HT-29 (cell line): Measurements from ENCODE around the gene KRTAP10-8. TPM values are rescaled to one million over a fixed set of nuclear protein-coding genes. Genes with fewer than 3 reads are reported as not detected.
"Not testable (repeated sequence)": the region's sequence is repeated elsewhere in the genome, so short reads cannot be mapped to it uniquely, and the experiment has no call there.

Experiments used
- DNase-seq: peaks from one replicate; pipeline ENCODE4 v3.0.0-alpha.2; 2015; ENCODE audit warnings: low spot score
- total RNA-seq: library from RNA; depleted of rRNA; stranded (reverse); fragments of >200 nt; shearing (Covaris generic); gene quantifications from 2 replicates; pipeline ENCODE4 v1.2.3, GENCODE V29; 2014; rRNA removed

KRTAP10-8 gene
- total RNA-seq: not detected in 2 replicates

GRCh38 chr21:44612029-44612486 lies at the start of gene KRTAP10-8:
KRTAP10-8 (plus strand) TSS chr21:44612079; CDS start chr21:44612101, 22 bp downstream.
- no peak for DNase-seq

DNA sequence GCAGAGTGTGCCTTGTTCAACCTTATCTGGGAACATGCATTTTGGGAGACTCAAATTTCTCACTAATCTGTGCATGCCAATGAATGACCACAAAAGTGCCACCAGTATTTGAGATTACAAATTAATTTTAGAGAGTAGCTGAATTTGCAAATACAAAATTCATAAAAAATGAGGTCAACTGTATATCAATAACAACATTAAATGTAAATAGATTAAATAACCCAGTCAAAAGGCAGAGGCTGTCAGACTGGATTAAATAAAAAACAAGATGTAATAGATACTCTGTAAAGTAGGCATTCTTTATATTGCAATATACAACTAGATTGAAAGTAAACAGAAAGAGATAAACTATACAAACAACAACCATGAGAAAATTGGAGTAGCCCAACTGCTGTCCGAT lies 47.8 kb upstream of the KRTAP10-8 start:
- no peak for DNase-seq

- no peak for DNase-seq
Observed at GRCh38 chr21:44564886-44565598, 46.8 kb upstream of the KRTAP10-8 start.

DNA sequence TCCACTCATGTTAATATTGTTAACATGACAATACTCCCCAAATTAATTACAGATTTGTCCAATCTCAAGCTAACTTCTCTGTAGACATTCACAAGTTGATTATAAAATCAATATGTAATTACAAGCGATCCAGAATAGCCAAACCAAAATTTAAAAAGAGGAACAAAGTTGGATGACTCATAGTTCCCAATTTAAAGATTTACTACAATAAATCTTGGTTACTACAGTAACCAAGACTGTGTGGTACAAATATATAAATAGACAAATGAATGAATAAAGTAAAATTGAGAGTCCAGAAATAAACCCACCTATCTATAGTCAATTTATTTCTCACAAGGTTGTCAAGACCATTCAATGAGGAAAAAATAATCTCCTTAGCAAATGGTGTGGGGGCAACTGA lies 45.5 kb upstream of the KRTAP10-8 start:
- no peak for DNase-seq

- DNase-seq: no peak
Observed at GRCh38 chr21:44567481-44568171, 44.3 kb upstream of the KRTAP10-8 start.

DNA sequence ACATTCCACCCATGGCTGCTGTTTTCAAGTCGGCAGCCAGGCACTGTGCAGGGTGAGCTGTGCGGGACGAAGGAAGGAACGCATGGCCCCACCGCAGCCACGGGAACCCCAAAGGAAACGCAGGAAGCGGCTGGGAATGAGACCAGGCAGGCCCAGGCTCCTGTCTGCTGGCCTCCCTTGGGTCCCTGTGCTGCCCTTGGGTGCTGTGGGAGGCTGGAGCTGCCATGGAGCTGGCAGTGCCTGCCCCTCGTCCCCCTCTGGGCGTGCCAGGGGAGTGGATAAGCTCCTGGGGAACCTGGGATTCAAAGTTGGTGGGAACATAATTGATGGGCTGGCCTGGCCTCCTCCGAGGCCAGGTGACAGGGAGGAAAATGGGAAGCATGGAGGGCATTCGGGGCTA lies 43.6 kb upstream of the KRTAP10-8 start:
- DNase-seq: no peak

DNA sequence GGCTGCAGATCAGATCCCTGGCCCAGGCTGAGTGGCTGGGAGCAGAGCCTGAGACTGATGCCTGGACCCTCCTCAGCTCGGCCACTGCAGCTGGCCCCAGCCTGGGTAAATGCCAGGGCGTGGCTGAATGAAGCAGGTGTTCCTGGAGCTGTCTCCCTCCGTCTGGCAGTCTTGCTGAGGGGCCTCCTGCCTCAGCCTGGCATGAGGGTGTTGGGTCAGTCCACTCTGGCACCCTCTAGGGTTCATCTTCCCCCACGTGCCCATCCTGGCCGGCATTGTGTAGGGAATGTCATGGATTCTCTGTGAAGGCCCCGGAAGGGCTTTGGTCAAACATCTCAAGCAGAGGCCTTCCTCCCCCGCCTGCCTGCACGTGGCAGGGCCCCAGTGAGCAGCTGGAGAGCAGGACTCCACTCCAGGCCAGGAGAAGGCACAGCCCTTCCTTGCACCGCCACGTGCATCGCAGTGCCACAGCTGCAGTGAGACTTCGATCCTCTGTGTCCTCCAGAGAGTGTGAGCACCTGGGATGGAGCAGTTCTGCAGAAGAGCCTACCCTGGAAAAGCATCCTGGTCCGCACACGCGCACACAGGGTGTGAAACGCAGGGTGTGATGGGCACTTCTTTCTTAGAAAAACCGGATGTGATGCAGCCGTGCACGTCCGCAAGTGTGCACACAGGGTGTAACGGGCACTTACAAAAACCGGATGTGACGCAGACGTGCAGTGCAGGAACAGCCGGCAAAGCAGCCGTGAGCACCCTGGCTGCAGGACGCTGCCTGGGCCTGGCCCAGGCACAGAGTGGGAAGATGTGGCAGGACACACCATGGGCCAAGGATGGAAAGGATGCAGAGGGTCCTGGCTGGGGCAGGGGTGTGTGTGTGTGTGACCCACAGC lies 43.0 kb upstream of the KRTAP10-8 start:
- no peak for DNase-seq

- no peak for DNase-seq
Observed at GRCh38 chr21:44569861-44570517, 41.9 kb upstream of the KRTAP10-8 start.

DNA sequence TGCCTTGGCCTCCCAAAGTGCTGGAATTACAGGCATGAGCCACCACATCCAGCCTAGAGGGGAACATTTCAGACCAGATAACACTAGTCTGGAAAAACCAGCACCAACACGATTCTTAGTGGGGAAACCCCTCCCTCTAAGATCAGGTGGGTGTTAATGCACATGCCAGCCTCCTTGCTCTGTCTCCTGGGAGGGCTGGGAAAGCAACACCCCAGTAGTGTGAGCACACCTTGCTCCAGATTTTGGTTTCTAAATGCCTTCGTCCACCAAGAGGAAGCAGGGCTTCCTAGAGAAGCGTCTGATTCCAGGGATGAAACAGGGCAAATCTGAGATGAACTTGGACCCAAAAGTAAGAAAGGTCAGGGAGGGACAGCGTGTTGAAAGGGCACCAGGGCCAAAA lies 40.6 kb upstream of the KRTAP10-8 start:
- no peak for DNase-seq

DNA sequence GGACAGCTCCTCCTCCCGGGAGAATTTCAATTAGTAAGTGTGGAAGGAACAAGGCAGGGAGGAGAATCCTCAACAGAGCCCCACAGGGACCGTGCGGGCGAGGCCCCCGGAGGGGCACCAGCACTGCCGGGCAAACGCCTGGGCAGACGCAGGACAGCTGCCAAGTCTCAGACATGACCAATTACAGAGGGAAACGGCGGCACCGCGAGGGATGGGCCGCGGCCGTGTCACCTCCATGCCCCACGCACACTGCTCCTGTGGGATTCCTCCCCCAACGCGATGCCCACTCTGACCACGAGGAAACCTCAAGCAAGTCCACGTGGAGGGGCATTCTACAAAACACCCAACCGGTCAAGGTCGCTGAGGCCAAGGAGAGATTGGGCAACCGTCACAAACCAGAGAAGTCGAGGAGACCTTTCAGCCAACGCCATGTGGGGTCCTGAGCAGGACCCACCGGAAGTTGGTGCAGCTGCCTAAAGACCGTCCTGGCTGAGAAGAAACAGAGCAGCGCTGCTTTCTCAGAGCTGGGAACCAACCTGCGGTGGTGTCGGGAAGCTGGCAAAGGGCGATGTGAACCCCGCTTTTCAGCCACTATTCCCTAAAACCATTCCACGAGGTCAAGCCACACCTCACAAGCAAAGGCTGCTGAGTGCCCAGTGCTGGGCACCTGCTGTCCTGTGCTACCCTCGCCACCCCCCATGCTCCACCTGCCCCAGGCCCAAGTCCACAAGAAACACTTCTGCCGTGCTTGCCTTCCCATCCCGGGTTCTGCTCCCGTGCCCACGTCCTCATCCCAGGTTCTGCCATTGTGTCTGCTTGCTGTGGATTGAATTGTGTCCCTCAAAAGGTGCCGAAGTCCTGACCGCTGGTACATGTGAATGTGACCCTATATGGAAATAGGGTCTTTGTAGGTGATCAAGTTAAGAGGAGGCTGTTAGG lies 39.8 kb upstream of the KRTAP10-8 start:
- no peak for DNase-seq

GRCh38 chr21:44572959-44573583 lies 38.8 kb upstream of the KRTAP10-8 start:
- DNase-seq: no peak

DNA sequence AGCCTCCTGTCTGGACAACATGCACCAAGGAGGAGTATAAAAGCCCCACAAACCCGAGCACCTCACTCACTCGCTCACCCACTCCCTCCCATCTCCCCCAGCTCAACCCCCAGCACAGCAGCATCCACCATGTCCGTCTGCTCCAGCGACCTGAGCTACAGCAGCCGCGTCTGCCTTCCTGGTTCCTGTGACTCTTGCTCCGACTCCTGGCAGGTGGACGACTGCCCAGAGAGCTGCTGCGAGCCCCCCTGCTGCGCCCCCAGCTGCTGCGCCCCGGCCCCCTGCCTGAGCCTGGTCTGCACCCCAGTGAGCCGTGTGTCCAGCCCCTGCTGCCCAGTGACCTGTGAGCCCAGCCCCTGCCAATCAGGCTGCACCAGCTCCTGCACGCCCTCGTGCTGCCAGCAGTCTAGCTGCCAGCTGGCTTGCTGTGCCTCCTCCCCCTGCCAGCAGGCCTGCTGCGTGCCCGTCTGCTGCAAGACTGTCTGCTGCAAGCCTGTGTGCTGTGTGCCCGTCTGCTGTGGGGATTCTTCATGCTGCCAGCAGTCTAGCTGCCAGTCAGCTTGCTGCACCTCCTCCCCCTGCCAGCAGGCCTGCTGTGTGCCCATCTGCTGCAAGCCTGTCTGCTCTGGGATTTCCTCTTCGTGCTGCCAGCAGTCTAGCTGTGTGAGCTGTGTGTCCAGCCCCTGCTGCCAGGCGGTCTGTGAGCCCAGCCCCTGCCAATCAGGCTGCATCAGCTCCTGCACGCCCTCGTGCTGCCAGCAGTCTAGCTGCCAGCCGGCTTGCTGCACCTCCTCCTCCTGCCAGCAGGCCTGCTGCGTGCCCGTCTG lies 38.0 kb upstream of the KRTAP10-8 start, which contains the start of gene KRTAP10-4:
KRTAP10-4 (plus strand) TSS at position 100 of the 827 bp plus-strand sequence; CDS start at position 130, 30 bp downstream.
- DNase-seq: not testable (repeated sequence)

GRCh38 chr21:44574457-44575306 lies 37.2 kb upstream of the KRTAP10-8 start:
- peak; percentile 2 for DNase-seq

- no peak for DNase-seq
Observed at GRCh38 chr21:44575307-44576024, 36.4 kb upstream of the KRTAP10-8 start.

DNA sequence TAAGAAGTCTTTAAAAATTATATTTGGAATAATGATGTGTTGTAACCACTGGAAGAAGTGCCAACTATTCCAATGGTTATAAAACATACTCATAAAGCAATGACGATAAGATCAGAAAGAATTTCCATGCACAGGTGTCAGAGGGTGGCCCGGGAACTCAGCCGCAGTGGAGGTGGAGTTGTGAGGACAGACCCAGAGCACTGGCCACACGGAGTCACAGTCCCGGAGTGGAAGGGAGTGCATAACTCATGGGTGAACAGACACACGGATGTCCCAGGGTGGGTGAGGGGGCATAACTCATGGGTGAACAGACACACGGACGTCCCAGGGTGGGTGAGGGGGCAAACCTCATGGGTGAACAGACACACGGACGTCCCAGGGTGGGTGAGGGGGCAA lies 35.9 kb upstream of the KRTAP10-8 start:
- DNase-seq: no peak

DNA sequence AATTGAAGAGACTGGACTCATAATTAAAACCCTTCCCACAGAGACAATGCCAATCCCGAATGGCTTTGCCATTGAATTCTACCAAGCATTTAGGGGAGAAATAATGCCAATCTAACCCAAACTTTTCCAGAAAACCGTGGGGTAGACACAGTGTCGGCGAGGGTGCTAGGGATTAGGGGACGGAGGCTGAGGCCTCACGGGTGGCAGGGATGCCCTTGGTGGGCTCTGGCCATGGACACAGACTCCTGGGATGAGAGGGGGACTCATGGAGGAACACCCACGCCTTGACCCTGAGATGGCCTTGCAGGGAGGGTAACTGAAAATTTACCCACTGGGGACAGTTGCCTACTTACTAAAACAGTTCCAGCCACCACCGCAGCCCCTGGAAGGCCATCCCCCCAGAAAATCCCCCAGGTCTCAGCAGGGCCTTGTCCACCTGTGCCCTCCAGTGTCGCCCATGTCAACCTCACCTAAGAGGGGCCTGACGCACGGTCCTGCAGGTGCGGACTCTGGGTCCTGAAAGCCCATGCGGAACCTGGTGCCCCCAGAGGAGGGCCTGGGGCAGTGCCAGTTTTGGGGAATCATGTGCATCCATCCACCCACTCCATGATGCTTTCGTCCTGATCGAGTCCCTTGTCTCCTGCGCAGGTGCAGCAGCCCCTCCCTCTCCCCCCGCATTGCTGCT lies 33.4 kb upstream of the KRTAP10-8 start:
- DNase-seq: no peak
